ENCODE measurements around the gene KIF5A.

Gene KIF5A

DNA sequence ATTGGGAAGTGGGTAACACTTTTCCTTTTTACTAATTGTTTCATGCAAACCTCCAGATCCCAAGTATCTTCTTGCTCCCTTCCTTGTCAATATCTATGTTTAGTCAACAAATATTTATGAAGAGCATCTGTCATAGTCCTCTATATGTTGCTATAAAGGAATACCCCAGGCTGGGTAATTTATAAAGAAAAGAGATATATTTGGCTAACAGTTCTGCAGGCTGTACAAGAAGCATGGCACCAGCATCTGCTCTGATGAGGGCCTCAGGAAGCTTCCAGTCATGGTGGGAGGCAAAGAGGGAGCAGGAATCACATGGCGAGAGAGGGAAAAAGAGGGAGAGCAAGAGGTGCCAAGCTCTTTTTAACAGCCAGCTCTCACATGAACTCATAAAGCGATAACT lies 4.6 kb downstream of the KIF5A start:
- TF ChIP-seq, protein P1, sequence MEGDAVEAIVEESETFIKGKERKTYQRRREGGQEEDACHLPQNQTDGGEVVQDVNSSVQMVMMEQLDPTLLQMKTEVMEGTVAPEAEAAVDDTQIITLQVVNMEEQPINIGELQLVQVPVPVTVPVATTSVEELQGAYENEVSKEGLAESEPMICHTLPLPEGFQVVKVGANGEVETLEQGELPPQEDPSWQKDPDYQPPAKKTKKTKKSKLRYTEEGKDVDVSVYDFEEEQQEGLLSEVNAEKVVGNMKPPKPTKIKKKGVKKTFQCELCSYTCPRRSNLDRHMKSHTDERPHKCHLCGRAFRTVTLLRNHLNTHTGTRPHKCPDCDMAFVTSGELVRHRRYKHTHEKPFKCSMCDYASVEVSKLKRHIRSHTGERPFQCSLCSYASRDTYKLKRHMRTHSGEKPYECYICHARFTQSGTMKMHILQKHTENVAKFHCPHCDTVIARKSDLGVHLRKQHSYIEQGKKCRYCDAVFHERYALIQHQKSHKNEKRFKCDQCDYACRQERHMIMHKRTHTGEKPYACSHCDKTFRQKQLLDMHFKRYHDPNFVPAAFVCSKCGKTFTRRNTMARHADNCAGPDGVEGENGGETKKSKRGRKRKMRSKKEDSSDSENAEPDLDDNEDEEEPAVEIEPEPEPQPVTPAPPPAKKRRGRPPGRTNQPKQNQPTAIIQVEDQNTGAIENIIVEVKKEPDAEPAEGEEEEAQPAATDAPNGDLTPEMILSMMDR (IDR thresholded peaks at IDR 0.05) = no peak

GRCh38 chr12:57554897-57555296 lies 5.1 kb downstream of the KIF5A start:
- TF ChIP-seq, protein P1 (IDR thresholded peaks at IDR 0.05) = no peak

- TF ChIP-seq, protein P1 (IDR thresholded peaks at IDR 0.05) = no peak
Measured at GRCh38 chr12:57558864-57559263, 9.0 kb downstream of the KIF5A start.

- TF ChIP-seq, protein P1 (IDR thresholded peaks at IDR 0.05) = no peak
Measured at GRCh38 chr12:57560516-57560915, 10.7 kb downstream of the KIF5A start.

- TF ChIP-seq, protein P1 (IDR thresholded peaks at IDR 0.05) = no peak
Measured at GRCh38 chr12:57563358-57563757, 13.5 kb downstream of the KIF5A start.

DNA sequence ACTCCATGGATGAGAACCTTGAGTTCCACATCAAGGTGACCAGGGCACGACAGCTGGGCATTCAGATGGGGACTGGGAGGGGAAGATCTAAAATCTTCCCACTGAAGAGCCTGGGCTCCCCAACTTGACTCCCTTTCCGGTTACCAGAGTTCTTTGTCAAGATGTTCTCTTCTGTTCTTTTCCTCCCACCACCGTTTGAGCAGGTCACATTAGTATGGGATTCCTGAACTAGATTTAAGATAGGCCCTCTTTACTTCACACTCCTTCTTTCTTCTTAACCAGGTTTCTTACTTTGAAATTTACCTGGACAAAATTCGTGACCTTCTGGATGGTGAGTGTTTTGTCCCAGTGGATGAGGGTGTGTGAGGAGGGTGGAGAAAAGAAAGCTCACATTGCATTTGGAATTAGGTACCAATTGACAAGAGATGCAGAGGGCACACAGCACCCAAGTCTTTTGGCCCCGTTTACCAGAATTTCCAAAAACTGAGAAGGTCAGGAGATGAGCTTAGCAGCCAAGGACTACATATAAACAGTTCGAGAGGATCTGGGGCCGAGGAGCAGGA lies 14.4 kb downstream of the KIF5A start:
- TF ChIP-seq, protein P1 (IDR thresholded peaks at IDR 0.05) = no peak

GRCh38 chr12:57568838-57569237 lies 19.0 kb downstream of the KIF5A start:
- TF ChIP-seq, protein P1 (IDR thresholded peaks at IDR 0.05) = no peak

DNA sequence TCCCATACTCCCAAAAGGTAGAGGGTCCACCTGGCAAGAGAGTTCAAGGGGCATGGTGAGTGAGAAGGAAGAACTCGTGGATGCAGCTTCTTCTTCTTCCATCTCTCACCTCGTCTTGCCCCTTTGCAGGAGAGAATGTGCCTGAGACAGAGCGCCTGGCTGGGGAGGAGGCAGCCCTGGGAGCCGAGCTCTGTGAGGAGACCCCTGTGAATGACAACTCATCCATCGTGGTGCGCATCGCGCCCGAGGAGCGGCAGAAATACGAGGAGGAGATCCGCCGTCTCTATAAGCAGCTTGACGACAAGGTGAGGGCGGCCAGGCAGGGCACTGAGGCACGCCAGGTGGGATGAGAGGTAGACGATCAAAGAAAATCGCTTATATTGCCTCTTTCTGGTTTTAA lies 20.0 kb downstream of the KIF5A start:
- TF ChIP-seq, protein P1 (IDR thresholded peaks at IDR 0.05) = no peak
